RWPE2 (cell line): Measurements from ENCODE around the gene ITGA4.

Experiments used
- ATAC-seq: fragments of 200-7000 bp; cut with Tn5 transposase; 3 replicates; pipeline ENCODE4 v1.9.1; 2021; ENCODE audit warnings: low read depth
- DNase-seq: peaks from one replicate; pipeline ENCODE4 v3.0.0-alpha.2; 2020; ENCODE audit warnings: low spot score
- H3K27ac ChIP-seq: fragments of 450-650 bp; 2 replicates; pipeline ENCODE4 v1.5.1; 2017; ENCODE audit warnings: mild to moderate bottlenecking; ENCODE audit not compliant: poor library complexity, severe bottlenecking
- H3K27me3 ChIP-seq: fragments of 250-450 bp; sonication (Bioruptor Pico); 2 replicates; pipeline ENCODE4 v1.5.1; 2021; ENCODE audit warnings: mild to moderate bottlenecking, moderate library complexity; ENCODE audit not compliant: insufficient read depth, poor library complexity, severe bottlenecking
- H3K36me3 ChIP-seq: fragments of 250-450 bp; sonication (Bioruptor Pico); 2 replicates; pipeline ENCODE4 v1.5.1; 2020; ENCODE audit warnings: low read depth, mild to moderate bottlenecking, moderate library complexity
- H3K4me1 ChIP-seq: fragments of 250-450 bp; sonication (Bioruptor Pico); 2 replicates; pipeline ENCODE4 v1.5.1; 2021; ENCODE audit warnings: mild to moderate bottlenecking, moderate library complexity; ENCODE audit not compliant: insufficient read depth, poor library complexity, severe bottlenecking
- H3K4me3 ChIP-seq: fragments of 250-450 bp; sonication (Bioruptor Pico); 2 replicates; pipeline ENCODE4 v1.5.1; 2021; ENCODE audit warnings: mild to moderate bottlenecking, moderate library complexity; ENCODE audit not compliant: severe bottlenecking
- H3K9me3 ChIP-seq: fragments of 250-450 bp; sonication (Bioruptor Pico); 2 replicates; pipeline ENCODE4 v1.5.1; 2021; ENCODE audit warnings: mild to moderate bottlenecking, moderate library complexity; ENCODE audit not compliant: severe bottlenecking
- TF ChIP-seq, protein P1 (sequence below): fragments of 450-650 bp; IDR thresholded peaks from one replicate; pipeline ENCODE4 v1.5.1; 2017; ENCODE audit warnings: mild to moderate bottlenecking, moderate library complexity; ENCODE audit not compliant: poor library complexity, severe bottlenecking

The ITGA4 gene

DNA sequence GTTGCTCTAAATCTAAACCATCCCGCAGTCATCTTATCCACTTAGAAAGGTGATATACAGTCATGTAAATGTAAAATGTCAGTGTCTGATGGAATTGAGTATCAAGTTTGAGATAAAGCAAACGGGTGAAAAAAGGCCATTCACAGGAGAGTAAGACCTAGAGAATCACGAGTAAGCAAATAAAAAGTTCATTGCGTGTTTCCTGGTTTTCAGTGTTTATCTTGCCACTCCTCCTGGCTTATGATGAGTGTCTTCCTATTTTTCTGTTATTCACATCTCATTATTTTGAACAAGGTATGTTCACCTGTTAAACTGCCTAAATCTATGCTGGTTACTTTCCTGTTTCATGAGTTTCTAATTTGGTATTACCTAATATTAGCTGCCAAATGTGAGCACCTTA is 68.8 kb downstream of the ITGA4 start:
- H3K36me3 ChIP-seq: no peaks in the 10 kb centered on the region
- DNase-seq (no peak), ATAC-seq (no peak)
- no peak overlapping the region for H3K27ac ChIP-seq
- TF ChIP-seq, protein P1, sequence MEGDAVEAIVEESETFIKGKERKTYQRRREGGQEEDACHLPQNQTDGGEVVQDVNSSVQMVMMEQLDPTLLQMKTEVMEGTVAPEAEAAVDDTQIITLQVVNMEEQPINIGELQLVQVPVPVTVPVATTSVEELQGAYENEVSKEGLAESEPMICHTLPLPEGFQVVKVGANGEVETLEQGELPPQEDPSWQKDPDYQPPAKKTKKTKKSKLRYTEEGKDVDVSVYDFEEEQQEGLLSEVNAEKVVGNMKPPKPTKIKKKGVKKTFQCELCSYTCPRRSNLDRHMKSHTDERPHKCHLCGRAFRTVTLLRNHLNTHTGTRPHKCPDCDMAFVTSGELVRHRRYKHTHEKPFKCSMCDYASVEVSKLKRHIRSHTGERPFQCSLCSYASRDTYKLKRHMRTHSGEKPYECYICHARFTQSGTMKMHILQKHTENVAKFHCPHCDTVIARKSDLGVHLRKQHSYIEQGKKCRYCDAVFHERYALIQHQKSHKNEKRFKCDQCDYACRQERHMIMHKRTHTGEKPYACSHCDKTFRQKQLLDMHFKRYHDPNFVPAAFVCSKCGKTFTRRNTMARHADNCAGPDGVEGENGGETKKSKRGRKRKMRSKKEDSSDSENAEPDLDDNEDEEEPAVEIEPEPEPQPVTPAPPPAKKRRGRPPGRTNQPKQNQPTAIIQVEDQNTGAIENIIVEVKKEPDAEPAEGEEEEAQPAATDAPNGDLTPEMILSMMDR: no peak
- H3K27me3 ChIP-seq: no peaks in the 10 kb centered on the region
- H3K9me3 ChIP-seq: no peaks in the 10 kb centered on the region
- H3K4me1 ChIP-seq: peaks cover 12% of the 10 kb centered on the region
- no peak overlapping the region for H3K4me3 ChIP-seq

DNA sequence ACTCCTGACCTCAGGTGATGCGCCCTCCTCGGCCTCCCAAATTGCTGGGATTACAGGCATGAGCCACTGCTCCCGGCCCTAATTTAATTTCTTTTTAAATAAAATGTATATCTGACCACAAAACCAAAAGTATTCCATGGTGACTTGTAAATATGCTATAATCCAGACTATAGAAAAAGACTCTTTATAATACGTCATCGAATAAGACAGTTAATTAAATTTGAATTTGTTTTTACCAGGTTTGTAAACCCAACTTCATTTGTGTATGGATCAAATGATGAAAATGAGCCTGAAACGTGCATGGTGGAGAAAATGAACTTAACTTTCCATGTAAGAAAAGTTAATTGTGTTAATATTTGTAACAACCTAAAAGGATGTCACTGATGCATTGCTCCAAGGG is 69.9 kb downstream of the ITGA4 start:
- no peaks in the 10 kb centered on the region for H3K27me3 ChIP-seq
- H3K36me3 ChIP-seq: no peaks in the 10 kb centered on the region
- H3K4me1 ChIP-seq: peaks cover 12% of the 10 kb centered on the region
- DNase-seq (no peak), ATAC-seq (no peak)
- no peaks in the 10 kb centered on the region for H3K9me3 ChIP-seq
- TF ChIP-seq, protein P1: no peak
- no peak overlapping the region for H3K4me3 ChIP-seq
- H3K27ac ChIP-seq: no peak overlapping the region

DNA sequence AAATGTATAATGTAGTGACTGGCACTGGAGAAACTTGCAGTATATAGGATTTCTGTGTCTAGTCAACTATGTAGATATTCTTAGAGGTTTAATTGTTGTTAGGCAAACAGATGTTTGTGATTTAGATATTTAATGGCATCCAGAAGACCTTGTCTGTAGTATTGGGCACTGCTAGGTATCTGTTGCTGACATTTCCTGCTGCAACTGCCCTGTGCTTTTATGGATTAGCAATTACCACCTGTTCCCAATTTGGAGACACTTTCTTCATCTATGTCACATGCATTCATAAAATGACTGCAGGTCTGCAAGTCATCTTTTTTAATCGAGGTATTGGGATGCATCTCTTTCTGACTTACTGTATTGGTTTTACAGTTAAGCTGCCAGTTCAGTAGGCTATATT is 71.3 kb downstream of the ITGA4 start:
- H3K27me3 ChIP-seq: no peaks in the 10 kb centered on the region
- no peaks in the 10 kb centered on the region for H3K36me3 ChIP-seq
- ATAC-seq (no peak), DNase-seq (no peak)
- no peaks in the 10 kb centered on the region for H3K9me3 ChIP-seq
- H3K4me1 ChIP-seq: peaks cover 9% of the 10 kb centered on the region
- no peak overlapping the region for H3K27ac ChIP-seq
- no peak overlapping the region for H3K4me3 ChIP-seq
- TF ChIP-seq, protein P1: no peak

DNA sequence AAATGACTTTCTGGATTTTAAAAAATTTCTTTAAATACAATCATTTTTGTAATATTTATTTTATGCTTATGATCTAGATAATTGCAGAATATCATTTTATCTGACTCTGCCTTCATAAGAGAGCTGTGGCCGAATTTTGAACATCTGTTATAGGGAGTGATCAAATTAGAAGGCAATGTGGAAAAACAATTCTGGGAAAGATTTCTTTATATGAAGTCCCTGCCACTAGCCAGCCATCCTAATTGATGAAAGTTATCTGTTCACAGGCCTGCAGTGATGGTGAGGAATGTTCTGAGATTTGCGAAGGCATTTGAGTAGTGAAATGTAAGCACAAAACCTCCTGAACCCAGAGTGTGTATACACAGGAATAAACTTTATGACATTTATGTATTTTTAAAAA is 79.5 kb downstream of the ITGA4 start:
- Histone ChIP-seq H3K9me3 (no peaks in the 10 kb centered on the region), H3K4me3 (no peak overlapping the region), H3K36me3 (no peaks in the 10 kb centered on the region), H3K27ac (no peak overlapping the region), H3K4me1 (no peaks in the 10 kb centered on the region), H3K27me3 (no peaks in the 10 kb centered on the region)
- TF ChIP-seq, protein P1: no peak
- DNase-seq (no peak), ATAC-seq (no peak)

DNA sequence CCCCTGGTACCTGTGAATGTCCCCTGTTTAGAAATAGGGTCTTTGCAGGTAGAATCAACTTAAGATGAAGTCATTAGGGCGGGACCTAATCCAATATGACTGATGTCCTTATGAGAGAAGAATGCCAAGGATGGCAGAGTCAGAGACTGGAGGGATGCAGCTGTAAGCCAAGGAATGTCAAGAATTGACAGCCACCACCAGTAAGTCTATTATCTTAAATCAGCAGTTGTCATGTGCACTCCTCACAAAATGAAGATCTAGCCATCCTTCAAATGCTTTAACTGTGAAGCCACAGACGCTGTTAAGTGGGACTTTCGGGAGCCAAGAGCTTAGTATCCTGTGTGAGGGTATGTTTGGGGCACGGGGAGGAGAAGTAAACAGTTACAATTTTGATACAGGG is 83.2 kb downstream of the ITGA4 start:
- Histone ChIP-seq H3K27me3 (no peaks in the 10 kb centered on the region), H3K36me3 (no peaks in the 10 kb centered on the region), H3K27ac (no peak overlapping the region), H3K9me3 (no peaks in the 10 kb centered on the region), H3K4me1 (no peaks in the 10 kb centered on the region), H3K4me3 (no peak overlapping the region)
- ATAC-seq (no peak), DNase-seq (no peak)
- TF ChIP-seq, protein P1: no peak
